DND-41 (cell line): Measurements from ENCODE around the gene SPATA1.

Experiments used
- ATAC-seq: fragments of 200-7000 bp; cut with Tn5 transposase; 3 replicates; pipeline ENCODE4 v1.9.1; 2021; ENCODE audit warnings: low read depth; ENCODE audit not compliant: insufficient read depth
- DNase-seq: peaks from one replicate; pipeline ENCODE4 v3.0.0-alpha.2; 2020
- H2AFZ ChIP-seq: 2 replicates; pipeline ENCODE4 v1.6.0; 2012; ENCODE audit warnings: low read depth, low read length
- H3K27ac ChIP-seq: 2 replicates; pipeline ENCODE4 v1.5.1; 2012; ENCODE audit warnings: low read length, inconsistent platforms
- H3K27me3 ChIP-seq: fragments of 200-600 bp; sonication (generic); 2 replicates; pipeline ENCODE4 v1.6.0; 2012; ENCODE audit warnings: low read length, mild to moderate bottlenecking, inconsistent platforms; ENCODE audit not compliant: insufficient read depth, poor library complexity
- H3K36me3 ChIP-seq: 2 replicates; pipeline ENCODE4 v1.5.1; 2012; ENCODE audit warnings: low read length, inconsistent platforms; ENCODE audit not compliant: insufficient read depth
- H3K4me1 ChIP-seq: 2 replicates; pipeline ENCODE4 v1.5.1; 2012; ENCODE audit warnings: mild to moderate bottlenecking, low read length; ENCODE audit not compliant: insufficient read depth
- H3K4me2 ChIP-seq: 2 replicates; pipeline ENCODE4 v1.6.0; 2012; ENCODE audit warnings: mild to moderate bottlenecking, moderate library complexity, low read length, inconsistent platforms; ENCODE audit not compliant: insufficient read depth
- H3K4me3 ChIP-seq, 2 experiments: fragments of 200-600 bp in 1 of 2; shearing (Covaris generic) in 1 of 2; 2 replicates each; pipeline ENCODE4 v1.5.1; 2012 to 2016; ENCODE audit warnings: inconsistent platforms in 2 of 2, low read length in 2 of 2, mild to moderate bottlenecking in 2 of 2, low read depth in 1 of 2, moderate library complexity in 1 of 2
- H3K79me2 ChIP-seq: 2 replicates; pipeline ENCODE4 v1.6.0; 2012; ENCODE audit warnings: low read length, inconsistent platforms; ENCODE audit not compliant: insufficient read depth
- H3K9ac ChIP-seq: 2 replicates; pipeline ENCODE4 v1.6.0; 2012; ENCODE audit warnings: low read depth, mild to moderate bottlenecking, inconsistent platforms, low read length, moderate library complexity
- H3K9me3 ChIP-seq: 2 replicates; pipeline ENCODE4 v1.5.1; 2012; ENCODE audit warnings: low read length, moderate library complexity, mild to moderate bottlenecking, inconsistent platforms; ENCODE audit not compliant: insufficient read depth, severe bottlenecking
- H4K20me1 ChIP-seq: 2 replicates; pipeline ENCODE4 v1.6.0; 2012; ENCODE audit warnings: low read length; ENCODE audit not compliant: insufficient read depth
- EZH2 ChIP-seq: IDR thresholded peaks from 3 replicates; pipeline ENCODE4 v1.6.1; 2012; ENCODE audit warnings: borderline replicate concordance, low read depth, mild to moderate bottlenecking, moderate library complexity, low read length, inconsistent platforms; ENCODE audit not compliant: severe bottlenecking
- TF ChIP-seq, protein P1 (sequence below): IDR thresholded peaks from 2 replicates; pipeline ENCODE4 v1.5.1; 2012; ENCODE audit warnings: borderline replicate concordance, low read length, moderate library complexity, mild to moderate bottlenecking; ENCODE audit not compliant: poor library complexity, severe bottlenecking; ENCODE audit errors: extremely low read depth

SPATA1 gene

DNA sequence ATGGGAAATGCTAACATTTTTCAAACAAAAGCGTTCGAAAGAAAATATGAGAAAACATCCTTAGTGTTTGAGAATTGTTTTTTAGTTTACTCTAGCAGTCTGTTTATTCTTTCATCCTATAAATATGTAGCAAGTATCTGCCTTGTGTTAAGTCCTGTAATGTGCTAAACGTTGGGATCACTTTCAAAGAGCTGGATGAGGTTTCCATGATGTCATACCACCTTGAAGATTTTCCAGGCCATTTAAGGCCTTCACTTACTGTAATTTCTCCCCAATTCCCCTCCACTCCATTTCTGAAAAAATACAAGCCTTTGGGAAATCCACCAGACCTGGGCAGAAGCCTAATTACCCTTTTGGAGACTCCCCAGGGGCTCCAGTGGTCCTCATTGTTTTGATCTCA is 92.2 kb downstream of the SPATA1 start:
- Histone ChIP-seq H3K27ac (no peak overlapping the region), H3K4me3 (no peak overlapping the region), H3K36me3 (no peaks in the 10 kb centered on the region), H2AFZ (no peak overlapping the region), H3K4me2 (no peak overlapping the region), H3K4me1 (no peaks in the 10 kb centered on the region), H3K79me2 (no peaks in the 10 kb centered on the region), H4K20me1 (no peaks in the 10 kb centered on the region), H3K27me3 (no peaks in the 10 kb centered on the region), H3K9me3 (peaks cover 3% of the 10 kb centered on the region), H3K9ac (no peak overlapping the region)
- no peak for DNase-seq
- TF ChIP-seq EZH2 = no peak
- TF ChIP-seq, protein P1, sequence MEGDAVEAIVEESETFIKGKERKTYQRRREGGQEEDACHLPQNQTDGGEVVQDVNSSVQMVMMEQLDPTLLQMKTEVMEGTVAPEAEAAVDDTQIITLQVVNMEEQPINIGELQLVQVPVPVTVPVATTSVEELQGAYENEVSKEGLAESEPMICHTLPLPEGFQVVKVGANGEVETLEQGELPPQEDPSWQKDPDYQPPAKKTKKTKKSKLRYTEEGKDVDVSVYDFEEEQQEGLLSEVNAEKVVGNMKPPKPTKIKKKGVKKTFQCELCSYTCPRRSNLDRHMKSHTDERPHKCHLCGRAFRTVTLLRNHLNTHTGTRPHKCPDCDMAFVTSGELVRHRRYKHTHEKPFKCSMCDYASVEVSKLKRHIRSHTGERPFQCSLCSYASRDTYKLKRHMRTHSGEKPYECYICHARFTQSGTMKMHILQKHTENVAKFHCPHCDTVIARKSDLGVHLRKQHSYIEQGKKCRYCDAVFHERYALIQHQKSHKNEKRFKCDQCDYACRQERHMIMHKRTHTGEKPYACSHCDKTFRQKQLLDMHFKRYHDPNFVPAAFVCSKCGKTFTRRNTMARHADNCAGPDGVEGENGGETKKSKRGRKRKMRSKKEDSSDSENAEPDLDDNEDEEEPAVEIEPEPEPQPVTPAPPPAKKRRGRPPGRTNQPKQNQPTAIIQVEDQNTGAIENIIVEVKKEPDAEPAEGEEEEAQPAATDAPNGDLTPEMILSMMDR = no peak
- ATAC-seq = no peak

DNA sequence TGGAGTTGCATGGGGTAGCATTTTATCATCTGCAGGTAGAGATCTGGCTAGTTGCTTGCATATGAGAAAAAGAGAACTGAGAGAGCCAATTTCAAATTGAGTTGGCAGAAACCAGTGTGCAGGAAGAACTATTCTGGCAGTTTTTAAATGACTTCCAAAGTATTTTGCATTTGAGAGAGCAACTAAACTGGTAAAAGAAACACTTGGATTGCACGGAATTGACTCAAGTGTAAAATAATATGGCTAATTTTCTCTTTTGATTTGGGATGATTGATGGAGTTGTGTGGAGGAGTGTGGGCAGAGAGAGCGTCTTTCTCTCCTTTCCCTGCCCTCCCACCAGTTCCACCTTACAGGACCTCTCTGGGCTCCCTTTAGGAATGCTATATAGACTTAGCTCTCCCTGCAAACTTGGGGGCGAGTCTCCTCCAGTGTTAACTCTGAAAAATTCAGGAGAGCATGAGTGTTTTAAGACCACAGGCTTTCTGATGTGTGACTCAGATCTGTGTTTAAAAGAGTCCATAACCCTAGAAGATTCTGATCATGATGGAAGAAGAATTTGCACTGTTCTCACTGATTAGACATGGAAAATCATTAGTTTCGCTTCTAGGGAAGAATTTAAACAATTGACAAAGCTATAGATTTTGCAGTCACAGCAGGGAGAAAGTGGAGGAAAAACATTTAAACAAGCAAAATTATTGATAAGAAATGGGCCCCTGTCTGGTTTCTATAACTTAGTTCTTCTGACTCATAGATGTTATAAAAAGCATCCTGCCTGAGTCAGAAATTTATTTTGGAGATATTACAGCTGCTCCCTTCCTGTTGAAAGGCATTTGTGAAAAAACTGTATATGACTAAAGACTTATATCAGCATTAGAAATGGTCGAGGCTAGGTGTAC is 92.9 kb downstream of the SPATA1 start:
- DNase-seq = no peak
- Histone ChIP-seq H3K36me3 (no peaks in the 10 kb centered on the region), H3K9me3 (peaks cover 3% of the 10 kb centered on the region), H3K27ac (no peak overlapping the region), H2AFZ (no peak overlapping the region), H3K4me3 (no peak overlapping the region), H3K79me2 (no peaks in the 10 kb centered on the region), H3K4me2 (no peak overlapping the region), H3K9ac (no peak overlapping the region), H3K27me3 (no peaks in the 10 kb centered on the region), H3K4me1 (no peaks in the 10 kb centered on the region), H4K20me1 (no peaks in the 10 kb centered on the region)
- no peak for ATAC-seq
- TF ChIP-seq, protein P1 = no peak
- TF ChIP-seq EZH2 = no peak

DNA sequence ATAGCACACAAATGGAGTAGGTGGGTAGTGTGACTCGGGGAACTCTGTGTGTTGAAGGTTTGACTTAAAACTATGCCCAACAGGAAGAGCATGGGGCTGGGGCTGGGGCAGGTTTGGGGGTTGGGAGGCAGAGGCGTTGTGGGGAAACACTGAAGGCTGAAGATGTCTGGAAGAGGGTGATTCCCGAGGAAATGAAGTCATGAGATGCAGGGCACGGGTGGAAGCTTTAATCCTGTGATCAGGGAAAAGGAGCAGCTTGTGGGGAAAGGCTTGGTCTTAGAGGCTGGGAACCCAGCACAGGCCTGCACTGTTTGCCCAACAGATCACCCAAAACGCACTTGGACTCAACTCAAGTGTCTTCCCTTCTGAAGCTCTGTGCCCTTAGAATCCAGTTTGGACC is 94.6 kb downstream of the SPATA1 start:
- no peaks in the 10 kb centered on the region for H3K79me2 ChIP-seq
- no peaks in the 10 kb centered on the region for H3K27me3 ChIP-seq
- DNase-seq (no peak), ATAC-seq (no peak)
- H4K20me1 ChIP-seq = no peaks in the 10 kb centered on the region
- TF ChIP-seq, protein P1 = no peak
- TF ChIP-seq EZH2 = no peak
- H3K4me1 ChIP-seq = no peaks in the 10 kb centered on the region
- H2AFZ ChIP-seq = no peak overlapping the region
- H3K4me3 ChIP-seq = no peak overlapping the region
- no peak overlapping the region for H3K9ac ChIP-seq
- H3K9me3 ChIP-seq = peaks cover 20% of the 10 kb centered on the region
- H3K27ac ChIP-seq = no peak overlapping the region
- no peak overlapping the region for H3K4me2 ChIP-seq
- H3K36me3 ChIP-seq = no peaks in the 10 kb centered on the region
